ENCODE results near the gene MUC2.

DNA sequence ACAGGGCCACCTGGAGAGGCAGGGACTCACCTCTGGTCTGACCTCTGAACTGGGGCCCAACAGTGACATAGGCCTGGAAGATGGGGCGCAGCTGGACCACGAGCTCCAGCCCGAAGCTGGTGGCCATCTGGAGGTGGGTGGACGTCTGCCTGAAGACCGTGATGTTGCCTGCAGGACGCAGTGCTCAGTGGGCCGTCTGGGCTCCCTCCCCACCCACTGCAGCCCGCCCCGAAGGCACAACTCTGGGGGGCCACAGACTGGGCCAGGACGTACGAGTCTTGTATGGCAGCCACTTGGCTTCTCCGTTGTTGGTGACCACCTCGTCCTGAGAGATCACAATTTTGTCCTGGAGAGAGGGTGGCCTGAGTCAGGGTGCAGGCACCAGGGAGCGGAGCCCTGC lies 46.1 kb upstream of the MUC2 start:
- TF ChIP-seq, protein P1, sequence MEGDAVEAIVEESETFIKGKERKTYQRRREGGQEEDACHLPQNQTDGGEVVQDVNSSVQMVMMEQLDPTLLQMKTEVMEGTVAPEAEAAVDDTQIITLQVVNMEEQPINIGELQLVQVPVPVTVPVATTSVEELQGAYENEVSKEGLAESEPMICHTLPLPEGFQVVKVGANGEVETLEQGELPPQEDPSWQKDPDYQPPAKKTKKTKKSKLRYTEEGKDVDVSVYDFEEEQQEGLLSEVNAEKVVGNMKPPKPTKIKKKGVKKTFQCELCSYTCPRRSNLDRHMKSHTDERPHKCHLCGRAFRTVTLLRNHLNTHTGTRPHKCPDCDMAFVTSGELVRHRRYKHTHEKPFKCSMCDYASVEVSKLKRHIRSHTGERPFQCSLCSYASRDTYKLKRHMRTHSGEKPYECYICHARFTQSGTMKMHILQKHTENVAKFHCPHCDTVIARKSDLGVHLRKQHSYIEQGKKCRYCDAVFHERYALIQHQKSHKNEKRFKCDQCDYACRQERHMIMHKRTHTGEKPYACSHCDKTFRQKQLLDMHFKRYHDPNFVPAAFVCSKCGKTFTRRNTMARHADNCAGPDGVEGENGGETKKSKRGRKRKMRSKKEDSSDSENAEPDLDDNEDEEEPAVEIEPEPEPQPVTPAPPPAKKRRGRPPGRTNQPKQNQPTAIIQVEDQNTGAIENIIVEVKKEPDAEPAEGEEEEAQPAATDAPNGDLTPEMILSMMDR (conservative IDR thresholded peaks at IDR 0.05; ENCODE audit: low read length) = no peak
- no peak for TF ChIP-seq EZH2phosphoT487 (IDR thresholded peaks at IDR 0.05; ENCODE audit: borderline replicate concordance, low read depth, low read length)
